Suprapubic skin (tissue), 4 donors: ENCODE measurements around the gene PGAM5. TPM values are rescaled to one million over a fixed set of nuclear protein-coding genes. Genes with fewer than 3 reads are reported as not detected.

ENCODE experiments used
- DNase-seq, 2 donors: peaks; one replicate each; pipeline ENCODE4 v3.0.0-alpha.2; 2019; ENCODE audit warnings: low spot score in 2 of 2
- H3K27ac ChIP-seq: fragments of 200-600 bp; sonication (generic); one replicate; pipeline ENCODE4 v1.5.1; 2019
- H3K27me3 ChIP-seq: fragments of 200-600 bp; sonication (generic); one replicate; pipeline ENCODE4 v1.5.1; 2019
- H3K36me3 ChIP-seq: fragments of 200-600 bp; sonication (generic); one replicate; pipeline ENCODE4 v1.5.1; 2019
- H3K4me1 ChIP-seq: fragments of 200-600 bp; sonication (generic); one replicate; pipeline ENCODE4 v1.5.1; 2019
- H3K4me3 ChIP-seq: fragments of 200-600 bp; sonication (generic); one replicate; pipeline ENCODE4 v1.5.1; 2019; ENCODE audit warnings: mild to moderate bottlenecking
- H3K9me3 ChIP-seq: fragments of 200-600 bp; sonication (generic); one replicate; pipeline ENCODE4 v1.5.1; 2019
- EP300 ChIP-seq: sonication (generic); formaldehyde crosslinking; IDR thresholded peaks from one replicate; pipeline ENCODE4 v1.6.1; 2017; ENCODE audit warnings: antibody characterized with exemption
- POLR2A ChIP-seq, 2 donors: fragments of 450-650 bp; IDR thresholded peaks; one replicate each; pipeline ENCODE4 v1.6.1; 2017; ENCODE audit warnings: antibody characterized with exemption in 2 of 2, mild to moderate bottlenecking in 2 of 2, moderate library complexity in 2 of 2
- POLR2AphosphoS5 ChIP-seq, 3 donors: sonication (generic); formaldehyde crosslinking; IDR thresholded peaks; one replicate each; pipeline ENCODE4 v1.6.1; 2017; ENCODE audit warnings: antibody characterized with exemption in 3 of 3
- WGBS: methylation state at CpG from one replicate; pipeline ENCODE4 v1.1.5; 2018; 5-methylcytosine and 5-hydroxymethylcytosine counted together
- total RNA-seq, 4 donors: library from RNA; depleted of rRNA; stranded (reverse); fragments of >200 nt; gene quantifications; one replicate each; pipeline ENCODE4 v1.1.0, GENCODE V29; 2016
- TF ChIP-seq, protein P1 (sequence below), 2 donors: fragments of 200-600 bp in 1 of 2; fragments of 450-650 bp in 1 of 2; sonication (generic) in 1 of 2; IDR thresholded peaks; one replicate each; pipeline ENCODE4 v1.5.1; 2016 to 2019; ENCODE audit warnings: antibody characterized with exemption in 2 of 2, mild to moderate bottlenecking in 1 of 2, moderate library complexity in 1 of 2

Gene PGAM5
- total RNA-seq, 4 donors from 2014 or later: 31.4 to 43.1 (median 38.7) TPM

- no peak for DNase-seq
- Histone ChIP-seq H3K27me3 (no peaks in the 10 kb centered on the region), H3K4me3 (no peak overlapping the region), H3K27ac (no peak overlapping the region), H3K4me1 (no peaks in the 10 kb centered on the region), H3K9me3 (no peaks in the 10 kb centered on the region), H3K36me3 (peaks cover 98% of the 10 kb centered on the region)
- 93% methylated on average over 20 of the region's 20 CpGs for WGBS
- TF ChIP-seq EP300 (no peak), POLR2AphosphoS5 (IDR thresholded peaks at IDR 0.05) (no peak), POLR2A (IDR thresholded peaks at IDR 0.05) (no peak)
- TF ChIP-seq, protein P1, sequence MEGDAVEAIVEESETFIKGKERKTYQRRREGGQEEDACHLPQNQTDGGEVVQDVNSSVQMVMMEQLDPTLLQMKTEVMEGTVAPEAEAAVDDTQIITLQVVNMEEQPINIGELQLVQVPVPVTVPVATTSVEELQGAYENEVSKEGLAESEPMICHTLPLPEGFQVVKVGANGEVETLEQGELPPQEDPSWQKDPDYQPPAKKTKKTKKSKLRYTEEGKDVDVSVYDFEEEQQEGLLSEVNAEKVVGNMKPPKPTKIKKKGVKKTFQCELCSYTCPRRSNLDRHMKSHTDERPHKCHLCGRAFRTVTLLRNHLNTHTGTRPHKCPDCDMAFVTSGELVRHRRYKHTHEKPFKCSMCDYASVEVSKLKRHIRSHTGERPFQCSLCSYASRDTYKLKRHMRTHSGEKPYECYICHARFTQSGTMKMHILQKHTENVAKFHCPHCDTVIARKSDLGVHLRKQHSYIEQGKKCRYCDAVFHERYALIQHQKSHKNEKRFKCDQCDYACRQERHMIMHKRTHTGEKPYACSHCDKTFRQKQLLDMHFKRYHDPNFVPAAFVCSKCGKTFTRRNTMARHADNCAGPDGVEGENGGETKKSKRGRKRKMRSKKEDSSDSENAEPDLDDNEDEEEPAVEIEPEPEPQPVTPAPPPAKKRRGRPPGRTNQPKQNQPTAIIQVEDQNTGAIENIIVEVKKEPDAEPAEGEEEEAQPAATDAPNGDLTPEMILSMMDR (IDR thresholded peaks at IDR 0.05): no peak
Observed at GRCh38 chr12:132735496-132735895, 24.9 kb downstream of the PGAM5 start.

GRCh38 chr12:132736378-132736777 lies 25.7 kb downstream of the PGAM5 start:
- no peak for DNase-seq
- no peaks in the 10 kb centered on the region for H3K9me3 ChIP-seq
- H3K27ac ChIP-seq: no peak overlapping the region
- H3K4me1 ChIP-seq: no peaks in the 10 kb centered on the region
- 95% methylated on average over 11 of the region's 12 CpGs for WGBS
- TF ChIP-seq POLR2AphosphoS5 (IDR thresholded peaks at IDR 0.05) (no peak), POLR2A (IDR thresholded peaks at IDR 0.05) (no peak), EP300 (no peak)
- TF ChIP-seq, protein P1 (IDR thresholded peaks at IDR 0.05): no peak
- peaks cover 98% of the 10 kb centered on the region for H3K36me3 ChIP-seq
- no peak overlapping the region for H3K4me3 ChIP-seq
- no peaks in the 10 kb centered on the region for H3K27me3 ChIP-seq

- TF ChIP-seq POLR2AphosphoS5 (IDR thresholded peaks at IDR 0.05) (no peak), EP300 (no peak), POLR2A (IDR thresholded peaks at IDR 0.05) (no peak)
- TF ChIP-seq, protein P1 (IDR thresholded peaks at IDR 0.05): no peak
- Histone ChIP-seq H3K4me3 (no peak overlapping the region), H3K27ac (no peak overlapping the region), H3K27me3 (no peaks in the 10 kb centered on the region), H3K9me3 (no peaks in the 10 kb centered on the region), H3K4me1 (no peaks in the 10 kb centered on the region), H3K36me3 (peaks cover 98% of the 10 kb centered on the region)
- 90% methylated on average over 10 of the region's 15 CpGs for WGBS
- DNase-seq: no peak
Observed at GRCh38 chr12:132736913-132737312, 26.3 kb downstream of the PGAM5 start.

- DNase-seq: no peak
- WGBS: 94% methylated on average over 19 of the region's 19 CpGs
Observed at GRCh38 chr12:132739600-132740312, 29.1 kb downstream of the PGAM5 start.

GRCh38 chr12:132740313-132740646 lies 29.6 kb downstream of the PGAM5 start:
- H3K4me1 ChIP-seq: no peaks in the 10 kb centered on the region
- 93% methylated on average over 6 of the region's 6 CpGs for WGBS
- H3K4me3 ChIP-seq: no peak overlapping the region
- TF ChIP-seq POLR2A (IDR thresholded peaks at IDR 0.05) (no peak), POLR2AphosphoS5 (IDR thresholded peaks at IDR 0.05) (no peak), EP300 (no peak)
- TF ChIP-seq, protein P1 (IDR thresholded peaks at IDR 0.05): no peak
- no peak for DNase-seq
- no peaks in the 10 kb centered on the region for H3K9me3 ChIP-seq
- H3K27ac ChIP-seq: no peak overlapping the region
- peaks cover 96% of the 10 kb centered on the region for H3K36me3 ChIP-seq
- no peaks in the 10 kb centered on the region for H3K27me3 ChIP-seq

More at GRCh38 chr12:132739600-132740312, 29.1 kb downstream of the PGAM5 start:
- peaks cover 96% of the 10 kb centered on the region for H3K36me3 ChIP-seq
- H3K4me1 ChIP-seq: no peaks in the 10 kb centered on the region
- no peaks in the 10 kb centered on the region for H3K27me3 ChIP-seq
- no peak for TF ChIP-seq POLR2A (IDR thresholded peaks at IDR 0.05)
- no peak overlapping the region for H3K27ac ChIP-seq
- H3K4me3 ChIP-seq: no peak overlapping the region
- no peaks in the 10 kb centered on the region for H3K9me3 ChIP-seq

- peaks cover 96% of the 10 kb centered on the region for H3K36me3 ChIP-seq
- no peak for TF ChIP-seq POLR2A (IDR thresholded peaks at IDR 0.05)
- WGBS: 90% methylated on average over 11 of the region's 11 CpGs
- H3K9me3 ChIP-seq: no peaks in the 10 kb centered on the region
- H3K4me1 ChIP-seq: no peaks in the 10 kb centered on the region
- H3K27me3 ChIP-seq: no peaks in the 10 kb centered on the region
- no peak overlapping the region for H3K4me3 ChIP-seq
- DNase-seq: no peak
- H3K27ac ChIP-seq: no peak overlapping the region
Observed at GRCh38 chr12:132740652-132741051, 30.0 kb downstream of the PGAM5 start.
